ENCODE data around the gene USP19.
A peak's percentile ranks its signal among the peaks of the same experiment; 100 is the strongest.

Gene USP19

GRCh38 chr3:49104052-49104426 is 16.6 kb downstream of the USP19 start:
- no peak for DNase-seq

DNA sequence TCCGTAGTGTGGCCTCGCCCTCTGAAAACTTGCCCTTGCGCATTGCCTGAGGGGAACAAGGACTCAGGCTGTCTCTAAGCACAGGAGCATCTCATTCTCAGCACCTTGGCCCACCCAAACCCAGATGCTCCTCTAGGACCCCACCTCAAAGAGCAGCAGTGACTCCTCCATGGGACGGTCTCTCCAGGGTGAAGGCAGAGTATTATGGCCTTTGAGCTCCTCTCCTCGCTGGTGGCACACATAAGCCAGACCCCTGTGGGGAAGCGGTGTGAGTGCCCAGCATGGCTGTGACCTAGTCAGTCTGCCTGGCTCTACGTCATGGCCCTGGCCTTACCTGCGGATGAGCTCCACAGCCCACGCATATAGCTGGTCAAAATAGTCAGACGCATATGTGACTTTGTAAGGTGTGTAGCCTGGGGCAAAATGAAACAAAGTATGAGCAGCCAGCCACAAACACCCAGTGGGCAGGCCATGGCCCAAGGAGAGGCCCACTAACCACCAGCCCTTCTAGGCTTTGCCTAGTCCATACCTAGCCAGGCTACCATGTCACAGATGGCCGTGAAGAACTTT is 20.5 kb downstream of the USP19 start:
- DNase-seq, result no peak

- DNase-seq, result no peak
Observed at GRCh38 chr3:49098910-49099630, 21.6 kb downstream of the USP19 start.

DNA sequence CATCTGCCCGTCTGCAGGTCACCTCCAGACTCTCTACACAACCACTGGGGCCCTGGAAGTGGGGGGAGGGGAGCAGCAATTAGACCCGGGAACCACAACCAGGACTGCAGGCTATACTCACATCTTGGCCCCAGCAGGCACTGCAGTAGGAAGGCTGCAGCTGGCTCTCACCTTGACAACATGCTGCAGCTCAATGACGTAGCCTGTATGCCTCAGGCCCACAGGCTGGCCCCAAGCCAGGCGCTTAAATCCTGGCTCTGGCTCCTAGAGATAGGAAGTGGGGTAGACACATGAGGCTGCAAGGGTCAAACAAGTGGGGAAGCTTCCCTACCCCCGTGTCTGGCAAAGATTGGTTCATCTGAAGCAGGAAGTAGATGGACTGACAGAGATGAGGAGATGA is 22.2 kb downstream of the USP19 start:
- no peak for DNase-seq

GRCh38 chr3:49093853-49094767 is 26.5 kb downstream of the USP19 start, which contains the start of gene QRICH1:
Gene QRICH1 (minus strand): TSS chr3:49094071. CDS start chr3:49077017, 17,054 bp downstream.
- DNase-seq, result peak; percentile 91 to 95

GRCh38 chr3:49092938-49093852 is 27.4 kb downstream of the USP19 start:
- peak; percentile 73 to 82 for DNase-seq

GRCh38 chr3:49081429-49081828 is 39.2 kb downstream of the USP19 start:
- no peak for DNase-seq

DNA sequence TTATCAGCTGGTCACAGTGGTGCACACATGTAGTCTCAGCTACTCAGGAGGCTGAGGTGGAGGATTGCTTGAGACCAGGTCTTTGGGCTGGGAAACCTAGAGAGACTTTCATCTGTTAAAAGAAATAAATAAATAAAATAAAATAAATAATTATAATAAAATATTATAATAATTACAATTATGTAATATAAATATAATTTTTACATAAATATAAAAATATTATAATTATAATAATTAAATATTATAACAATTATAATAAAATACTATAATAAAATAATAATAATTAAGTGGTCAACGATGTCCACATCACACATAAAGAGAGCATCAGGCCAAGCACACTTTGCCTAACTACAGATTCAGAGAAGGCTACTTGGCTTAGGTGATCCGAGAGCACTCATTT is 41.4 kb downstream of the USP19 start:
- no peak for DNase-seq

DNA sequence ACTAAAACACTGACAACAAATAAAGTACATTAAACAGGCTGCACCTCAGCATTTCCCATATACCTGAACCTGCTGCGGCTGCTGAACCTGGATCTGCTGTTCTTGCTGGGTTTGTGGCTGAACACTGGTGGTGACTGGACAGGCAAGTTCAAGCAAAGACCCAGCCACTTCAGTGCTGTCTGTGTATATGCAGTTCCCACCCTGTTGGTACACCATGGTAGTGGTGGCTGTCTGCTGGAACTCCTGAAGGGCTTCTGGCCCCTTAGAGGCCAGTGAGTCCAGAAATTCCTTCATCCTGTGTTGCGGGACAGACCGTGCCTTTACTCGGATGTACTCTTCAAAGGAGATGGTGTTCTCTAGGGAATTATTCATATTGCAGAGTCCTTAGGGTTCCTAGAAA is 44.0 kb downstream of the USP19 start:
- DNase-seq, result no peak

GRCh38 chr3:49076116-49076515 is 44.5 kb downstream of the USP19 start:
- no peak for DNase-seq
